GM23338 (cell line): Measurements from ENCODE around the gene ASCL2. TPM values are rescaled to one million over a fixed set of nuclear protein-coding genes. Genes with fewer than 3 reads are reported as not detected.

Experiments used
- ATAC-seq: fragments of 200-7000 bp; cut with Tn5 transposase; 3 replicates; pipeline ENCODE4 v1.9.1; 2020
- DNase-seq: peaks from one replicate; pipeline ENCODE4 v3.0.0-alpha.2; 2015; ENCODE audit warnings: low spot score
- H2AFZ ChIP-seq: fragments of 200-600 bp; sonication (generic); 2 replicates; pipeline ENCODE4 v1.8.0; 2016; ENCODE audit warnings: antibody characterized with exemption, mild to moderate bottlenecking, moderate library complexity
- H3F3A ChIP-seq: fragments of 200-600 bp; sonication (generic); replicated peaks from 2 replicates; pipeline ENCODE4 v1.8.0; 2017; ENCODE audit warnings: antibody characterized with exemption, mixed run types, low read depth
- H3K27ac ChIP-seq: fragments of 200-600 bp; sonication (generic); 2 replicates; pipeline ENCODE4 v1.6.1; 2016; ENCODE audit warnings: low read depth
- H3K27me3 ChIP-seq: fragments of 200-600 bp; sonication (generic); 2 replicates; pipeline ENCODE4 v1.8.0; 2016; ENCODE audit warnings: mild to moderate bottlenecking, mixed run types, moderate library complexity; ENCODE audit not compliant: insufficient read depth
- H3K36me3 ChIP-seq: fragments of 200-600 bp; sonication (generic); 2 replicates; pipeline ENCODE4 v1.8.0; 2016; ENCODE audit warnings: mild to moderate bottlenecking; ENCODE audit not compliant: insufficient read depth
- H3K4me1 ChIP-seq: fragments of 200-600 bp; sonication (generic); 2 replicates; pipeline ENCODE4 v1.8.0; 2016; ENCODE audit warnings: mild to moderate bottlenecking, moderate library complexity; ENCODE audit not compliant: insufficient read depth
- H3K4me2 ChIP-seq: fragments of 200-600 bp; sonication (generic); 2 replicates; pipeline ENCODE4 v1.7.1; 2017; ENCODE audit warnings: mixed run types
- H3K4me3 ChIP-seq: fragments of 200-600 bp; sonication (generic); 2 replicates; pipeline ENCODE4 v1.6.1; 2016; ENCODE audit warnings: mixed run types
- H3K79me2 ChIP-seq: fragments of 200-600 bp; sonication (generic); replicated peaks from 2 replicates; pipeline ENCODE4 v1.8.0; 2017; ENCODE audit warnings: mild to moderate bottlenecking; ENCODE audit not compliant: insufficient read depth
- H3K9me2 ChIP-seq: fragments of 200-600 bp; sonication (generic); 2 replicates; pipeline ENCODE4 v1.8.0; 2017; ENCODE audit not compliant: insufficient read depth
- H4K20me1 ChIP-seq: fragments of 200-600 bp; sonication (generic); replicated peaks from 2 replicates; pipeline ENCODE4 v1.8.0; 2017; ENCODE audit warnings: mild to moderate bottlenecking; ENCODE audit not compliant: insufficient read depth
- H3K27ac Mint-ChIP-seq: 2 replicates; pipeline ENCODE4 v1.8.0; 2020; ENCODE audit warnings: inconsistent platforms, mild to moderate bottlenecking, moderate library complexity, mixed read lengths
- H3K27me3 Mint-ChIP-seq: 3 replicates; pipeline ENCODE4 v1.8.0; 2022; ENCODE audit warnings: low read depth, mild to moderate bottlenecking, moderate library complexity, mixed read lengths, inconsistent platforms; ENCODE audit not compliant: insufficient read depth, poor library complexity
- H3K36me3 Mint-ChIP-seq: 3 replicates; pipeline ENCODE4 v1.8.0; 2021; ENCODE audit warnings: low read depth, mild to moderate bottlenecking, inconsistent platforms, moderate library complexity, mixed read lengths
- H3K4me1 Mint-ChIP-seq: 3 replicates; pipeline ENCODE4 v1.8.0; 2020; ENCODE audit warnings: mild to moderate bottlenecking, inconsistent platforms, mixed read lengths
- H3K4me3 Mint-ChIP-seq: 3 replicates; pipeline ENCODE4 v1.8.0; 2021; ENCODE audit warnings: moderate library complexity, mild to moderate bottlenecking, inconsistent platforms, mixed read lengths
- H3K9me3 Mint-ChIP-seq: 3 replicates; pipeline ENCODE4 v1.8.0; 2020; ENCODE audit warnings: moderate library complexity, mild to moderate bottlenecking, inconsistent platforms, mixed read lengths
- CREB1 ChIP-seq: fragments of 250-450 bp; sonication (Bioruptor Pico); IDR thresholded peaks from 2 replicates; pipeline ENCODE4 v1.5.0; 2020; ENCODE audit warnings: low read depth, mild to moderate bottlenecking, moderate library complexity
- CTCF ChIP-seq, 2 experiments: fragments of 200-600 bp in 1 of 2; sonication (generic) in 1 of 2; conservative IDR thresholded peaks; 2 replicates each; pipeline versions ENCODE4 v1.5.1 to v1.6.1; 2016 to 2017; ENCODE audit warnings: antibody characterized with exemption in 2 of 2, low read depth in 2 of 2, mild to moderate bottlenecking in 2 of 2, moderate library complexity in 1 of 2
- ETS1 ChIP-seq: IDR thresholded peaks from 2 replicates; pipeline ENCODE4 v1.6.1; 2016; ENCODE audit warnings: antibody characterized with exemption
- EZH2 ChIP-seq: fragments of 200-600 bp; sonication (generic); IDR thresholded peaks from one replicate; pipeline ENCODE4 v1.8.0; 2017; ENCODE audit warnings: antibody characterized with exemption, mild to moderate bottlenecking, low read depth; ENCODE audit not compliant: unreplicated experiment
- EZH2phosphoT487 ChIP-seq: fragments of 200-600 bp; sonication (generic); IDR thresholded peaks from one replicate; pipeline ENCODE4 v1.8.1; 2018; ENCODE audit warnings: antibody characterized with exemption; ENCODE audit not compliant: unreplicated experiment
- JUNB ChIP-seq: IDR thresholded peaks from one replicate; pipeline ENCODE4 v1.6.1; 2016; ENCODE audit warnings: antibody characterized with exemption; ENCODE audit not compliant: unreplicated experiment
- NANOG ChIP-seq: IDR thresholded peaks from 2 replicates; pipeline ENCODE4 v1.6.1; 2016; ENCODE audit warnings: antibody characterized with exemption, borderline replicate concordance
- REST ChIP-seq: IDR thresholded peaks from one replicate; pipeline ENCODE4 v1.6.1; 2018; ENCODE audit warnings: antibody characterized with exemption; ENCODE audit not compliant: unreplicated experiment
- ZNF462 ChIP-seq: fragments of 250-450 bp; sonication (Bioruptor Pico); IDR thresholded peaks from 2 replicates; pipeline ENCODE4 v1.5.0; 2020; ENCODE audit warnings: mild to moderate bottlenecking, moderate library complexity
- polyA plus RNA-seq: library from polyadenylated mRNA; unstranded; fragments of >200 nt; fragmentation: Nextera tagmentation; extraction: Ambion mirVana; gene quantifications from 2 replicates; pipeline ENCODE4 v1.2.1, GENCODE V29; 2016
- total RNA-seq: library from RNA; depleted of rRNA; stranded (reverse); fragments of >200 nt; shearing (Covaris generic); gene quantifications from 2 replicates; pipeline ENCODE4 v1.2.3, GENCODE V29; 2014

ASCL2 gene
- total and polyA plus RNA-seq, 2 experiments from 2014 or later, result 0.57 to 1.6 TPM

GRCh38 chr11:2249189-2249916 is 21.0 kb downstream of the ASCL2 start (continued):
- TF ChIP-seq REST (no peak), JUNB (no peak), ZNF462 (CRISPR knock-in tag) (no peak)

GRCh38 chr11:2248762-2249161 is 21.6 kb downstream of the ASCL2 start:
- Mint-ChIP-seq H3K9me3 (no peaks in the 10 kb centered on the region), H3K27ac (no peak overlapping the region), H3K36me3 (no peaks in the 10 kb centered on the region), H3K4me1 (no peaks in the 10 kb centered on the region), H3K27me3 (peaks cover 19% of the 10 kb centered on the region), H3K4me3 (no peak overlapping the region)
- Histone ChIP-seq H3F3A (no peaks in the 10 kb centered on the region), H4K20me1 (no peaks in the 10 kb centered on the region), H3K27me3 (peaks cover 3% of the 10 kb centered on the region; the same call in 1 of the 2 replicates), H3K9me2 (no peaks in the 10 kb centered on the region), H3K4me3 (no peak overlapping the region), H3K79me2 (no peaks in the 10 kb centered on the region), H3K4me2 (no peak overlapping the region), H2AFZ (no peak overlapping the region), H3K4me1 (no peaks in the 10 kb centered on the region), H3K27ac (no peak overlapping the region), H3K36me3 (no peaks in the 10 kb centered on the region)
- no peak for DNase-seq
- ATAC-seq, result no peak
- TF ChIP-seq ETS1, result no peak
- TF ChIP-seq EZH2phosphoT487, result no peak
- no peak for TF ChIP-seq NANOG
- TF ChIP-seq CREB1 (CRISPR knock-in tag), result no peak
- TF ChIP-seq EZH2, result no peak
- no peak for TF ChIP-seq CTCF (conservative IDR thresholded peaks at IDR 0.05; ENCODE audit: low read depth in 2 of 2)
